HG03521 (cell line): ENCODE results near the gene TACC2.

Experiments
- ATAC-seq: cut with Tn5 transposase; IDR thresholded peaks from one replicate; pipeline ENCODE4 v1.9.1; 2021; ENCODE audit warnings: mild to moderate bottlenecking, moderate library complexity; ENCODE audit not compliant: unreplicated experiment

TACC2 gene

GRCh38 chr10:122240401-122240800 is 251.4 kb downstream of the TACC2 start:
- ATAC-seq: no peak

- no peak for ATAC-seq
These were observed 252.9 kb downstream of the TACC2 start for GRCh38 chr10:122241836-122242235.

GRCh38 chr10:122243550-122243949 is 254.6 kb downstream of the TACC2 start:
- ATAC-seq: no peak

- ATAC-seq: no peak
These were observed 255.3 kb downstream of the TACC2 start for GRCh38 chr10:122244001-122244975.

GRCh38 chr10:122245136-122245535 is 256.2 kb downstream of the TACC2 start:
- no peak for ATAC-seq

GRCh38 chr10:122245897-122246296 is 256.9 kb downstream of the TACC2 start:
- ATAC-seq: no peak

- no peak for ATAC-seq
These were observed 258.0 kb downstream of the TACC2 start for GRCh38 chr10:122246830-122247520.

- ATAC-seq: no peak
These were observed 259.7 kb downstream of the TACC2 start for GRCh38 chr10:122248356-122249302.

GRCh38 chr10:122249303-122249850 is 260.4 kb downstream of the TACC2 start:
- no peak for ATAC-seq

- no peak for ATAC-seq
These were observed 261.2 kb downstream of the TACC2 start for GRCh38 chr10:122249991-122250750.

- no peak for ATAC-seq
These were observed 262.7 kb downstream of the TACC2 start for GRCh38 chr10:122251459-122252255.

GRCh38 chr10:122252805-122253204 is 263.8 kb downstream of the TACC2 start:
- ATAC-seq: no peak

- ATAC-seq: no peak
These were observed 264.6 kb downstream of the TACC2 start for GRCh38 chr10:122253605-122254004.

- ATAC-seq: no peak
These were observed 265.9 kb downstream of the TACC2 start for GRCh38 chr10:122254831-122255230.

- ATAC-seq: no peak
These were observed 266.7 kb downstream of the TACC2 start for GRCh38 chr10:122255509-122256301.

GRCh38 chr10:122257041-122257440 is 268.1 kb downstream of the TACC2 start:
- ATAC-seq: no peak

GRCh38 chr10:122258136-122259074 is 269.4 kb downstream of the TACC2 start:
- no peak for ATAC-seq
